K562 (cell line): Measurements from ENCODE around the gene FH. TPM values are rescaled to one million over a fixed set of nuclear protein-coding genes. Genes with fewer than 3 reads are reported as not detected.
A peak's percentile ranks its signal among the peaks of the same experiment; 100 is the strongest.

ENCODE experiments used
- ATAC-seq: fragments of 200-7000 bp; cut with Tn5 transposase; 3 replicates; pipeline ENCODE4 v1.9.1; 2020; ENCODE audit warnings: moderate library complexity
- BruUV-seq: library from RNA; stranded (reverse); fragments of 400-500 nt; replicated peaks from 2 replicates; lab custom pipeline; 2021; lab: Mats Ljungman, UMichigan
- CTCF ChIA-PET: fragments of 300-600 bp; formaldehyde crosslinking; extraction: SDS; loops from one replicate; lab custom pipeline; 2021; ENCODE audit warnings: low intra/inter-chr PET ratio; lab: Yijun Ruan, JAX
- POLR2A ChIA-PET: fragments of 300-600, 350-650 bp; sonication (Branson Sonifier 250); formaldehyde crosslinking; extraction: SDS; loops from one replicate; lab custom pipeline; 2021; ENCODE audit warnings: antibody characterized with exemption, inconsistent platforms; lab: Yijun Ruan, JAX
- DNase-seq, 4 experiments: peaks; one replicate each; pipeline versions ENCODE4 v3.0.0 to v3.0.0-alpha.2; 2011 to 2018; ENCODE audit warnings: low spot score in 3 of 4, mixed read lengths in 3 of 4; ENCODE audit errors: extremely low read depth in 1 of 4
- FAIRE-seq: peaks from 2 replicates; lab custom pipeline; 2011; peaks lifted over from hg19 to GRCh38; lab: Jason Lieb, UNC
- H2AFZ ChIP-seq: 2 replicates; pipeline ENCODE4 v1.6.0; 2011; ENCODE audit warnings: low read depth, low read length, control low read depth, inconsistent platforms
- H3K27ac ChIP-seq: fragments of 200-600 bp; 3 replicates; pipeline ENCODE4 v1.8.0; 2011; ENCODE audit warnings: low read depth, mild to moderate bottlenecking, control low read depth, inconsistent platforms, low read length, moderate library complexity, mixed read lengths; ENCODE audit errors: extremely low read depth
- H3K27me3 ChIP-seq, 2 experiments: fragments of 300-600 bp in 1 of 2; 2 replicates in 1 of 2; 3 replicates in 1 of 2; pipeline versions ENCODE4 v1.6.0 to v1.8.0; 2011; ENCODE audit warnings: inconsistent platforms in 2 of 2, low read length in 2 of 2, mild to moderate bottlenecking in 1 of 2, mixed read lengths in 1 of 2, moderate library complexity in 1 of 2; ENCODE audit not compliant: control insufficient read depth in 2 of 2, insufficient read depth in 2 of 2
- H3K36me3 ChIP-seq: fragments of 300-600 bp; 3 replicates; pipeline ENCODE4 v1.8.0; 2011; ENCODE audit warnings: mild to moderate bottlenecking, low read length, inconsistent platforms; ENCODE audit not compliant: control insufficient read depth, insufficient read depth
- H3K4me1 ChIP-seq, 2 experiments: fragments of 200-600 bp in 1 of 2; replicated peaks in 1 of 2; 2 replicates in 1 of 2; 3 replicates in 1 of 2; pipeline versions ENCODE4 v1.5.1 to v1.8.0; 2011; ENCODE audit warnings: inconsistent platforms in 2 of 2, low read length in 2 of 2, mild to moderate bottlenecking in 1 of 2, mixed read lengths in 1 of 2, moderate library complexity in 1 of 2; ENCODE audit not compliant: control insufficient read depth in 2 of 2, insufficient read depth in 2 of 2
- H3K4me2 ChIP-seq: 2 replicates; pipeline ENCODE4 v1.6.1; 2011; ENCODE audit warnings: low read length, control low read depth, inconsistent platforms, mixed read lengths; ENCODE audit not compliant: insufficient read depth
- H3K4me3 ChIP-seq: fragments of 200-600 bp; sonication (generic), shearing (Covaris generic); 2 replicates; pipeline ENCODE4 v1.5.1; 2016; ENCODE audit warnings: control low read depth, inconsistent platforms
- H3K79me2 ChIP-seq: fragments of 200-600 bp; 3 replicates; pipeline ENCODE4 v1.8.0; 2011; ENCODE audit warnings: low read length, inconsistent platforms; ENCODE audit not compliant: control insufficient read depth, insufficient read depth
- H3K9ac ChIP-seq, 2 experiments: 2 replicates each; pipeline versions ENCODE4 v1.6.0 to v1.6.1; 2011; ENCODE audit warnings: low read depth in 2 of 2, low read length in 2 of 2, control low read depth in 1 of 2, inconsistent platforms in 1 of 2, mild to moderate bottlenecking in 1 of 2, mixed read lengths in 1 of 2; ENCODE audit not compliant: insufficient read depth in 1 of 2
- H3K9me1 ChIP-seq: one replicate; pipeline ENCODE4 v1.6.0; 2011; ENCODE audit warnings: inconsistent platforms, mild to moderate bottlenecking, low read length, moderate library complexity; ENCODE audit not compliant: control insufficient read depth, insufficient read depth
- H3K9me3 ChIP-seq: replicated peaks from 2 replicates; pipeline ENCODE4 v1.5.1; 2011; ENCODE audit warnings: low read depth, low read length, inconsistent platforms; ENCODE audit not compliant: control insufficient read depth, insufficient read depth
- H4K20me1 ChIP-seq: replicated peaks from 2 replicates; pipeline ENCODE4 v1.6.1; 2011; ENCODE audit warnings: low read length, inconsistent platforms, mixed read lengths; ENCODE audit not compliant: control insufficient read depth, insufficient read depth
- CBFA2T3 ChIP-seq: fragments of 450-650 bp; IDR thresholded peaks from 2 replicates; pipeline ENCODE4 v1.6.1; 2017
- CBX5 ChIP-seq: IDR thresholded peaks from 2 replicates; pipeline ENCODE4 v1.6.1; 2014; ENCODE audit warnings: low read depth, borderline replicate concordance
- CSDE1 ChIP-seq, 2 experiments: fragments of 450-650 bp; IDR thresholded peaks; 2 replicates each; pipeline ENCODE4 v1.6.1; 2016; ENCODE audit warnings: mild to moderate bottlenecking in 1 of 2
- GABPB1 ChIP-seq: sonication (generic); formaldehyde crosslinking; IDR thresholded peaks from 2 replicates; pipeline ENCODE4 v1.8.0; 2022; ENCODE audit warnings: mild to moderate bottlenecking, missing genetic modification reagents
- MAFF ChIP-seq: IDR thresholded peaks from 2 replicates; pipeline ENCODE4 v1.6.1; 2012; ENCODE audit warnings: low read length, improper control_type of control experiment
- MCM3 ChIP-seq: fragments of 450-650 bp; IDR thresholded peaks from 2 replicates; pipeline ENCODE4 v1.6.1; 2016
- NBN ChIP-seq: fragments of 450-650 bp; IDR thresholded peaks from 2 replicates; pipeline ENCODE4 v1.6.1; 2016; ENCODE audit warnings: low read depth, mild to moderate bottlenecking
- NFATC3 ChIP-seq: fragments of 450-650 bp; IDR thresholded peaks from 2 replicates; pipeline ENCODE4 v1.6.1; 2017; ENCODE audit warnings: mild to moderate bottlenecking
- POLR2H ChIP-seq: IDR thresholded peaks from 2 replicates; pipeline ENCODE4 v1.6.1; 2016; ENCODE audit warnings: missing genetic modification characterization, low read depth, mild to moderate bottlenecking, control low read depth, missing compliant biosample characterization, moderate library complexity
- POLR3A ChIP-seq: IDR thresholded peaks from 2 replicates; pipeline ENCODE4 v1.6.1; 2011; ENCODE audit warnings: borderline replicate concordance, mild to moderate bottlenecking, moderate library complexity; ENCODE audit not compliant: insufficient read length, insufficient read depth; ENCODE audit errors: extremely low read depth
- RAD21 ChIP-seq, 2 experiments: fragments of 250-450 bp in 1 of 2; fragments of 450-650 bp in 1 of 2; sonication (Bioruptor Pico) in 1 of 2; formaldehyde crosslinking in 1 of 2; IDR thresholded peaks in 1 of 2; conservative IDR thresholded peaks in 1 of 2; 2 replicates each; pipeline versions ENCODE4 v1.4.0 to v1.8.0; 2020 to 2022; ENCODE audit warnings: mild to moderate bottlenecking in 2 of 2, moderate library complexity in 1 of 2
- RCOR1 ChIP-seq, 2 experiments: IDR thresholded peaks; 2 replicates each; pipeline ENCODE4 v1.6.1; 2012; ENCODE audit warnings: low read depth in 2 of 2, low read length in 2 of 2, borderline replicate concordance in 1 of 2, improper control_type of control experiment in 1 of 2
- ZNF134 ChIP-seq: fragments of 250-450 bp; sonication (Bioruptor Pico); conservative IDR thresholded peaks from 2 replicates; pipeline ENCODE4 v1.4.0; 2020
- WGBS: fragments of 100-300 bp; shearing (Covaris generic); methylation state at CpG from one replicate; pipeline ENCODE4 v1.1.6; 2016; ENCODE audit warnings: low coverage, mixed read lengths; ENCODE audit not compliant: insufficient coverage; ENCODE audit errors: missing lambda C conversion rate; 5-methylcytosine and 5-hydroxymethylcytosine counted together
- in situ Hi-C: fragments of 300-500 bp; cut with MboI; formaldehyde crosslinking; loops from 4 replicates; pipeline ENCODE4 v1.15.0; 2018; ENCODE audit warnings: inconsistent platforms, mixed read lengths
- intact Hi-C: fragments of 100-400 bp; cut with micrococcal nuclease; formaldehyde crosslinking; loops from 2 replicates; pipeline ENCODE4 v1.14.2; 2022
- polyA plus RNA-seq, 8 experiments: library from polyadenylated mRNA; depleted of rRNA in 4 of 8; stranded (reverse) in 5 of 8; unstranded in 3 of 8; fragments of >200 nt; fragmentation: Nextera tagmentation in 2 of 8; fragmentation: Illumina TruSeq in 1 of 8; extraction: Ambion mirVana in 2 of 8; extraction: Trizol in 1 of 8; gene quantifications; 2 replicates each; pipeline versions ENCODE4 v1.2.1 to v1.2.3, GENCODE V29; 2011 to 2014; ENCODE audit warnings: inconsistent platforms in 1 of 8, missing spikeins in 1 of 8
- total RNA-seq, 7 experiments: library from RNA; depleted of rRNA in 6 of 7; stranded (reverse); fragments of >200 nt in 6 of 7; fragmentation: Illumina TruSeq in 2 of 7; extraction: Trizol in 2 of 7; gene quantifications; 2 replicates each; pipeline versions ENCODE4 v1.2.1 to v1.2.3, GENCODE V29; 2011 to 2021; ENCODE audit warnings: low replicate concordance in 1 of 7
- TF ChIP-seq, protein P1 (sequence below): fragments of 250-450 bp; sonication (Bioruptor Pico); IDR thresholded peaks from 2 replicates; pipeline ENCODE4 v1.5.0; 2022; ENCODE audit warnings: mild to moderate bottlenecking
- TF ChIP-seq, protein P2 (sequence below): sonication (generic); formaldehyde crosslinking; IDR thresholded peaks from 2 replicates; pipeline ENCODE4 v1.8.1; 2023; ENCODE audit warnings: mild to moderate bottlenecking, missing genetic modification reagents
- TF ChIP-seq, protein P3 (sequence below): fragments of 450-650 bp; formaldehyde crosslinking; IDR thresholded peaks from 2 replicates; pipeline ENCODE4 v1.4.0; 2022; ENCODE audit warnings: mild to moderate bottlenecking, moderate library complexity

The FH gene
- total and polyA plus RNA-seq, 9 of the 15 experiments (the other 6 are each of a cell fraction or from before 2014, with no cell fraction given) = 117 to 240 (median 211) TPM

DNA sequence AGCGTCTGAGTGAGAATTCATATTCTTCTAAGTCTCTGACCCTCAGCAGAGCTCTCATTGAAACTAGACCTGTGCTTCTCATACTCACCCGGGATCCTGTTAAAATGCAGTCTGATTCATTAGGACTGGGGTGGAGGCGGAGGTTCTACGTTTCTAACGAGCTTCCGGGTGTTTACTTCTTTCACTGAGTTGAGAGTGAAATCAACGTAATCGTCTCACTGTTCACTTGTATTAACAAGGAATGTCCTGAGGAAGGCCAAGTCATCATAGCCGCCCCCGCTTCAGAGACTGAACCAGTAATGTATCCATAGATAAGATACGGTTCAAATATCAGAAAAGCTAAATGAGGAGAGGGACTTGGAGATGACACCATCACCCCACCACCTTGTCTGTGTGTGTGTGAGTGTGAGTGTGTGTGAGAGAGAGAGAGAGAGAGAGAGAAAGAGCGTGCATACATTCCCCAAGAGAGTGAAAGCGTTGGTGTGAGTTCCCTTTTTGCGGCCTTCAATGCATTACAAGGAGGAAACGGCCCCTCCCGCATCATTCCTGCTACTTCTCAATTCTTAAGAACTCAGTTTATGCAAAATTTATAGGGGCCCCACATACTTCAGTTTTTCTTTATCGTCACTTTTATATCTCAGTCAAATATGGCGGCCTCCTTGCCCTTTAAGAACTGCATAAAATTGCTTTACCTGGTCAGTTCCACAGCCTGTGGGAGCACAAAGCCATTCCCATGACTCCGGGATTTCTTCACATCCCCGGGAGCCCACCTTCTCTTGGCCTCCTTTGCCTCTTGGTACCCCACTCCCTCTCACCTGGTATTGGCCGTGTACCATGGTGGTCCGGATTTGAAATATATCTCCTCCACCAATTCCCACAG is 32.4 kb upstream of the FH start:
- no peaks in the 10 kb centered on the region for H4K20me1 ChIP-seq
- WGBS = 16% methylated on average over 22 of the region's 22 CpGs
- 0 out of 5 replicates have a peak, but pooled peaks cover 0 to 9% of the 10 kb centered on the region in 2 experiments for H3K27me3 ChIP-seq
- peak; percentile 60 for FAIRE-seq
- peak; percentile 52 to 79 (median 60) for DNase-seq
- H3K4me2 ChIP-seq = peak overlapping the region; percentile 80
- peak overlapping the region; percentile 17 for H3K4me3 ChIP-seq
- intact Hi-C loops (no loop called here), in situ Hi-C loops (loop anchor here (5.0 kb wide), 1 partner anchor 40 kb away; no protein-coding TSS in a partner anchor)
- H3K27ac ChIP-seq = peak overlapping the region; percentile 77
- peaks cover 0 to 9% of the 10 kb centered on the region in 2 experiments; a peak in 2 of 5 replicates for H3K4me1 ChIP-seq
- no peaks in the 10 kb centered on the region for H3K9me3 ChIP-seq
- ATAC-seq = peak; percentile 86
- no peaks in the 10 kb centered on the region for H3K9me1 ChIP-seq
- H3K79me2 ChIP-seq = no peaks in the 10 kb centered on the region
- H3K36me3 ChIP-seq = no peaks in the 10 kb centered on the region
- CTCF ChIA-PET = interaction anchor here (0.6 kb wide), 1 partner anchor 46 kb away, joined by 3 read pairs; no protein-coding TSS in a partner anchor
- H3K9ac ChIP-seq = peak overlapping the region; percentile 32 to 50; a peak in 3 of 4 replicates
- POLR2A ChIA-PET = interaction anchor here (0.6 to 1.3 kb wide), 5 partner anchors 11 to 295 kb away, joined by 3 to 9 read pairs (median 7); no protein-coding TSS in a partner anchor
- BruUV-seq = no TSS peak
- peak overlapping the region; percentile 96 for H2AFZ ChIP-seq
- TF ChIP-seq NBN (peak; percentile 95), CSDE1 (IDR thresholded peaks at IDR 0.05) (no peak), MCM3 (no peak), RCOR1 (IDR thresholded peaks at IDR 0.05; ENCODE audit: borderline replicate concordance in 1 of 2, low read depth in 2 of 2, low read length in 2 of 2) (peak in 1 of 2 experiments; percentile 82; a peak in 2 of 4 replicates), ZNF134 (peak; percentile 42; the same call in 1 of the 2 replicates), POLR2H (tag) (no peak; the same call in 1 of the 2 replicates), POLR3A (no peak), GABPB1 (CRISPR knock-in tag) (no peak), MAFF (peak; percentile 26; the same call in 1 of the 2 replicates), NFATC3 (peak; percentile 57; the same call in 1 of the 2 replicates), RAD21 (CRISPR knock-in tag; conservative IDR thresholded peaks at IDR 0.05 in 1 of 2, IDR thresholded peaks at IDR 0.05 in 1 of 2) (peak in 1 of 2 experiments; percentile 12; a peak in 1 of 4 replicates), CBFA2T3 (peak; percentile 71), CBX5 (no peak)
- TF ChIP-seq, protein P1, sequence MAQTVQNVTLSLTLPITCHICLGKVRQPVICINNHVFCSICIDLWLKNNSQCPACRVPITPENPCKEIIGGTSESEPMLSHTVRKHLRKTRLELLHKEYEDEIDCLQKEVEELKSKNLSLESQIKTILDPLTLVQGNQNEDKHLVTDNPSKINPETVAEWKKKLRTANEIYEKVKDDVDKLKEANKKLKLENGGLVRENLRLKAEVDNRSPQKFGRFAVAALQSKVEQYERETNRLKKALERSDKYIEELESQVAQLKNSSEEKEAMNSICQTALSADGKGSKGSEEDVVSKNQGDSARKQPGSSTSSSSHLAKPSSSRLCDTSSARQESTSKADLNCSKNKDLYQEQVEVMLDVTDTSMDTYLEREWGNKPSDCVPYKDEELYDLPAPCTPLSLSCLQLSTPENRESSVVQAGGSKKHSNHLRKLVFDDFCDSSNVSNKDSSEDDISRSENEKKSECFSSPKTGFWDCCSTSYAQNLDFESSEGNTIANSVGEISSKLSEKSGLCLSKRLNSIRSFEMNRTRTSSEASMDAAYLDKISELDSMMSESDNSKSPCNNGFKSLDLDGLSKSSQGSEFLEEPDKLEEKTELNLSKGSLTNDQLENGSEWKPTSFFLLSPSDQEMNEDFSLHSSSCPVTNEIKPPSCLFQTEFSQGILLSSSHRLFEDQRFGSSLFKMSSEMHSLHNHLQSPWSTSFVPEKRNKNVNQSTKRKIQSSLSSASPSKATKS = no peak
- TF ChIP-seq, protein P2, sequence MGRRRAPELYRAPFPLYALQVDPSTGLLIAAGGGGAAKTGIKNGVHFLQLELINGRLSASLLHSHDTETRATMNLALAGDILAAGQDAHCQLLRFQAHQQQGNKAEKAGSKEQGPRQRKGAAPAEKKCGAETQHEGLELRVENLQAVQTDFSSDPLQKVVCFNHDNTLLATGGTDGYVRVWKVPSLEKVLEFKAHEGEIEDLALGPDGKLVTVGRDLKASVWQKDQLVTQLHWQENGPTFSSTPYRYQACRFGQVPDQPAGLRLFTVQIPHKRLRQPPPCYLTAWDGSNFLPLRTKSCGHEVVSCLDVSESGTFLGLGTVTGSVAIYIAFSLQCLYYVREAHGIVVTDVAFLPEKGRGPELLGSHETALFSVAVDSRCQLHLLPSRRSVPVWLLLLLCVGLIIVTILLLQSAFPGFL (CRISPR knock-in tag) = no peak
- TF ChIP-seq, protein P3, sequence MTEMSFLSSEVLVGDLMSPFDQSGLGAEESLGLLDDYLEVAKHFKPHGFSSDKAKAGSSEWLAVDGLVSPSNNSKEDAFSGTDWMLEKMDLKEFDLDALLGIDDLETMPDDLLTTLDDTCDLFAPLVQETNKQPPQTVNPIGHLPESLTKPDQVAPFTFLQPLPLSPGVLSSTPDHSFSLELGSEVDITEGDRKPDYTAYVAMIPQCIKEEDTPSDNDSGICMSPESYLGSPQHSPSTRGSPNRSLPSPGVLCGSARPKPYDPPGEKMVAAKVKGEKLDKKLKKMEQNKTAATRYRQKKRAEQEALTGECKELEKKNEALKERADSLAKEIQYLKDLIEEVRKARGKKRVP (CRISPR knock-in tag) = peak; percentile 50; the same call in 1 of the 2 replicates
